RWPE2 (cell line): ENCODE measurements around the gene FAM25C.
"Not testable (repeated sequence)": the region's sequence is repeated elsewhere in the genome, so short reads cannot be mapped to it uniquely, and the experiment has no call there.

ENCODE experiments used
- ATAC-seq: fragments of 200-7000 bp; cut with Tn5 transposase; 3 replicates; pipeline ENCODE4 v1.9.1; 2021; ENCODE audit warnings: low read depth
- DNase-seq: peaks from one replicate; pipeline ENCODE4 v3.0.0-alpha.2; 2020; ENCODE audit warnings: low spot score
- H3K27ac ChIP-seq: fragments of 450-650 bp; 2 replicates; pipeline ENCODE4 v1.5.1; 2017; ENCODE audit warnings: mild to moderate bottlenecking; ENCODE audit not compliant: poor library complexity, severe bottlenecking
- H3K27me3 ChIP-seq: fragments of 250-450 bp; sonication (Bioruptor Pico); 2 replicates; pipeline ENCODE4 v1.5.1; 2021; ENCODE audit warnings: mild to moderate bottlenecking, moderate library complexity; ENCODE audit not compliant: insufficient read depth, poor library complexity, severe bottlenecking
- H3K36me3 ChIP-seq: fragments of 250-450 bp; sonication (Bioruptor Pico); 2 replicates; pipeline ENCODE4 v1.5.1; 2020; ENCODE audit warnings: low read depth, mild to moderate bottlenecking, moderate library complexity
- H3K4me1 ChIP-seq: fragments of 250-450 bp; sonication (Bioruptor Pico); 2 replicates; pipeline ENCODE4 v1.5.1; 2021; ENCODE audit warnings: mild to moderate bottlenecking, moderate library complexity; ENCODE audit not compliant: insufficient read depth, poor library complexity, severe bottlenecking
- H3K4me3 ChIP-seq: fragments of 250-450 bp; sonication (Bioruptor Pico); 2 replicates; pipeline ENCODE4 v1.5.1; 2021; ENCODE audit warnings: mild to moderate bottlenecking, moderate library complexity; ENCODE audit not compliant: severe bottlenecking
- H3K9me3 ChIP-seq: fragments of 250-450 bp; sonication (Bioruptor Pico); 2 replicates; pipeline ENCODE4 v1.5.1; 2021; ENCODE audit warnings: mild to moderate bottlenecking, moderate library complexity; ENCODE audit not compliant: severe bottlenecking

Gene FAM25C

DNA sequence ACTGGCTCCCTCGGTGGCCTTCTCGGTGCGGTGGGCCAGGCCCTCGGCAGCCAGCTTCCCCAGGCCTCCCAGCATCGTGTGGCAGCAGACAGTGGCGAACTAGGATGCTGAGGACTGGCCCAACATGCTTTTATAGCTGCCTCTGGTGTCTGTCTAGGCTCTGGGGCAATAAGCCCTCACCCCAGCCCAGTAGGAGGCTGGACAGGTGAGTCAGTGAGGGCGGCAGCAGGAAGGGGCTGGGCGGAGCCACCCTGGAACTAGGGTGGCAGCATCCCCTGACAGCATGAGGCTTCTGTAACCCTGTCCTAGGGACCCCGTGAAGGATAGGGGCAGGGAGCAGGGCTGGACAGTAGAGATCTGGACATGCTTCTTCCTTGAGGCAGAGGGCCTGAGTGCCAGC, at the start of gene FAM25C:
FAM25C (minus strand) TSS at position 101 of the 400 bp plus-strand sequence; CDS start at position 75, 26 bp downstream.
- H3K36me3 ChIP-seq, H3K27ac ChIP-seq, H3K4me1 ChIP-seq, H3K9me3 ChIP-seq, ATAC-seq, DNase-seq, H3K27me3 ChIP-seq, H3K4me3 ChIP-seq: not testable (repeated sequence)

DNA sequence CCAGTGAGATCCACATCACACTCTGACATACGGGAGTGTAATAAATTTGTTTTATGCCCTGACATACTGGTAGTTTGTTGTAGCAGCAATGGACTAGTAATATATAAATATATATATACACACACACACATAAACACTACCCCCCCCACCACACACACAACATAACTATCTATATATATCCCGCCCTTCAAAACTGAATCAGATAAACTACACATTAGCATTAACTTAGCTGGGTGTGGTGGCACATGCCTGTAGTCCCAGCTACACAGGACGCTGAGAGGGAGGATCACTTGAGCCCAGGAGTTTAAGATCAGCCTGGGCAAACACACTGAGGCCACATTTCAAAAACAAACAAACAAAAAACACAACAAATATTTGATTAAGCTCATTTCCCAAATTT, 45.0 kb upstream of the FAM25C start:
- ATAC-seq, H3K27ac ChIP-seq, H3K27me3 ChIP-seq, DNase-seq, H3K4me1 ChIP-seq, H3K9me3 ChIP-seq, H3K36me3 ChIP-seq, H3K4me3 ChIP-seq: not testable (repeated sequence)

DNA sequence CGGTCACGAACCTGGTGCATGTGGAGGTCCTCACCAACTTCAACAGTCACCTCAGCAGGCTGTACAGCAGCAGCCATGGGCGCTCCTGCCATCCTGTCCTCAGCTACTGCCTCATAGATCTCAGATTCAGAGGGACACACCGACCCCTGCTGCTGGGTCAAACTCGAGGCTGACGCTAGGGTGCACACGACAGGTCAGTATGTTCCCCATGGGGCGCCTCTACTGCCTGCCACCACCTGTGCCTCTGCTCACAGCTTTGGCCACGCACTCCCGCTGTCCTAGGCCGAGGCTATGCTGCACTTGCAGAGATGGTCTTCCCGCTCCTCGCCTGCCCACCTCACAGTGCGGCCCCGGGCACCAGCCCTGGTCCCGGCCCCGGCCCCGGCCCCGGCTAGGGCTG, 31.8 kb upstream of the FAM25C start:
- H3K4me3 ChIP-seq, H3K27me3 ChIP-seq, ATAC-seq: not testable (repeated sequence)

DNA sequence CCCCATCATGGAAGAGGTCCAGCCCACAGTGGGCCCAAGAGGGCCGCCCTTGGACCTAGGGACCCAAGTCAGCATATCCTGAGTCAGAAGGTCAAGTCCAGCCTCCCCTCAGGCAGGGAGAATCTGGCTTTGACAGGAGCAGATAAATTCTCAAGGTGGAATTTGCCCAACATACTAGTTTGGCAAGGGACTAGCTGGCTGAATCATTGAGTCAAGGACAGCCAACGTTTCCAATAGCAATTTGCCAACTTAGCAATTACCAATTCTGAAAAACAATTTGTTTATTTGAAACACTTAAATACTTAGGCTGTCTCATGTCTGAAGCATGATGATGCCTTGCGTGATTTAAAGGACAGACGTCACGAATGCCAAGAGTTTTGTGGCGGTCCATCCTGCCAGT, 2.7 kb upstream of the FAM25C start:
- not testable (repeated sequence) for H3K27ac ChIP-seq, H3K9me3 ChIP-seq, H3K4me1 ChIP-seq, ATAC-seq, H3K4me3 ChIP-seq, H3K27me3 ChIP-seq, DNase-seq, H3K36me3 ChIP-seq

More for the DNA sequence above, 31.8 kb upstream of the FAM25C start:
- peak; percentile 25 for DNase-seq
- not testable (repeated sequence) for H3K27ac ChIP-seq, H3K4me1 ChIP-seq, H3K9me3 ChIP-seq, H3K36me3 ChIP-seq

DNA sequence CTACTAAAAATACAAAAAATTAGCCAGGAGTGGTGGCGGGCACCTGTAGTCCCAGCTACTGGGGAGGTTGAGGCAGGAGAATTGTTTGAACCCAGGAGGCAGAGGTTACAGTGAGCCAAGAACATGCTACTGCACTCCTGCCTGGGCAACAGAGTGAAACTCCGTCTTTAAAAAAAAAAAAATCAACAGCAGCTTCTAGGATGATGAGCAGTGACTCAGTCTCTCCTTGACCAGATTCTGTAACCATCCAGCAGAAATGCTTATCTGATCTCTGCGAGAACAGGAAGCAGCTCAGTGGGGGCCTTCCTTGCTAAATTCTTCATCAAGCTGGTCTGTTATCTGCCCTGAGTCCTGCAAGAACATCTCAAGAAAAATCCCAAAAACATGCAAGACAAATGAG, 5.5 kb downstream of the FAM25C start:
- H3K36me3 ChIP-seq, H3K4me3 ChIP-seq, H3K9me3 ChIP-seq, H3K4me1 ChIP-seq, H3K27me3 ChIP-seq, H3K27ac ChIP-seq, DNase-seq, ATAC-seq: not testable (repeated sequence)

DNA sequence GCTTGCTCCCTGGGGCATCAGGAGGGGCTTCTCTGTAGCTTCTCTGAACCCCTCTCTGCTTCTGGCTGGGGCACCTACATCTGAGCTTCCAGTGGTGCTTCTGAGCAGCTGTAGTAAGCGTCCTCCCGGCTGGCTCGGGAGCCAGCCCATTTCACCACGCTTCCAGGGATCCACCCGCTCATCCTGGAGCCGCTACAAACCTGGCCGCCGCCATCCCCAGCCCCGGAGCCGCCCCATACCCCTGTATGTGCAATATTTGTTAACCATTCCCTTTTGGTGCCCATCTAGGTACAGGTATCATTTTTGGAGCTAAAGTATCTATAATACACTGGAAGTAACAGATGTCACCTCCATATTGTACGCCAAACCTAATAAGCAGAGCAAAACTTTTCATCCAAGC, 7.0 kb downstream of the FAM25C start:
- DNase-seq, ATAC-seq, H3K9me3 ChIP-seq, H3K36me3 ChIP-seq, H3K27me3 ChIP-seq, H3K4me3 ChIP-seq, H3K4me1 ChIP-seq: not testable (repeated sequence)
- peak overlapping the region; percentile 61 for H3K27ac ChIP-seq

DNA sequence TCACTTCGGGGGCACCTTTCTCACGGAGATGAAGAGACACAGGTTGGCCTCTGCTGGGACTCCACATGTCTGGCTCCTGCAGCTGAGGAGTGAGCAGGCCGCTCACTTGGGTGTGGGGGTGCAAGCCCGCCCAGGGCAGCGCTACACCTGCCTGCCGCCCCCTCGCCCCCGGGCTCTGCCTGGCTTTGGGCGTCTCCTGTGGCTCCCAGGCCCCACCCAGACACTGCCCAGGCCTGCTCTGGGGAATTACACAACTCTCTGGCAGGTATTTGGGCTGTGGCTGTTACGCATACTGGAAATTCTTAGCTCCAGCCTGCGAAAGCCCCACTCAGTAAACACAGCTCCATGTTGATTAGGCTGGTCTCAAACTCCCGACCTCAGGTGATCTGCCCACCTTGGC, 7.9 kb downstream of the FAM25C start:
- DNase-seq (peak; percentile 69), ATAC-seq (peak; percentile 48)
- H3K27me3 ChIP-seq, H3K36me3 ChIP-seq, H3K4me1 ChIP-seq, H3K9me3 ChIP-seq: not testable (repeated sequence)
- Histone ChIP-seq H3K27ac (peak overlapping the region; percentile 61), H3K4me3 (peak overlapping the region; percentile 36)

DNA sequence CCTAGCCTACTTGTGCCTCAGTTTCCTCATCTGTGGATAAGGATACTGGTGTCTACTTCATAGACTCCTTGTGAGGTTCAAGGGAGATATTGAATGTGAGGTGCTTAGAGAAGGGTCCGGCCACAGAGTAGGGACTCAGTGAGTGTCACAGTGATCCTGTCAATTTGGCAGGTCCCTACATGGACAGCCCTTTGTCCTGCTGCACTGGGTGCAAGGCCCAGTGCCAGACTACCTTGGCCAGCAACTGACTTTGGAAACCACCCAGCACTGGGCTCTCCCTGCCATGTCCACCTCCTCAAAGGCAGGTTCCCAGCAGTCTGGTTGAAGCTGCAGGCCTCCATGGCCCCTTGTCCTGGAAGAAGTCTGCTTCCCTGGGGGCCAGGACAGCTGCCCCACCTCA, 9.5 kb downstream of the FAM25C start:
- H3K27ac ChIP-seq, H3K4me3 ChIP-seq, DNase-seq, H3K9me3 ChIP-seq, ATAC-seq, H3K4me1 ChIP-seq, H3K36me3 ChIP-seq, H3K27me3 ChIP-seq: not testable (repeated sequence)

DNA sequence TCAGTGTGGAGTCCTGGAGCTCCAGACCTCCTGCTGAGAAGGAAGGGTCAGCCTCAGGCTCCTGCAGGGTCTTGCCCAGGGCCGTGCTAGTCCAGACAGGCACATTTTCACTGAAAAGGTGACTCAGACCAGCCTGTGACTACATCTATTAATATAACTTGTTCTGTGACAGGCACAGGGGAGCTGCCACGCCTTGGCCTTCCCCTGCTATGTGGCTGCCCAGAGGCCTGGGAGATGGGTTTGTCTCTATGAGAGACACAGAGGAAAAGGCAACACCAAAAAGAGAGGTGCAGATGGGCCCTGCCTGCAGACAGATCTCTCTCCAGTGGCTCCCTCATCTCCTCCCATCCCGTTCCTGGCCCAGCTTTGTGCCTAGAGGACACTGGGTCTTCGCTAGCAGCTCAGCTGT, 10.0 kb downstream of the FAM25C start:
- H3K9me3 ChIP-seq, H3K27ac ChIP-seq, H3K4me3 ChIP-seq, H3K36me3 ChIP-seq, H3K27me3 ChIP-seq, DNase-seq, H3K4me1 ChIP-seq: not testable (repeated sequence)
- peak; percentile 9 for ATAC-seq

DNA sequence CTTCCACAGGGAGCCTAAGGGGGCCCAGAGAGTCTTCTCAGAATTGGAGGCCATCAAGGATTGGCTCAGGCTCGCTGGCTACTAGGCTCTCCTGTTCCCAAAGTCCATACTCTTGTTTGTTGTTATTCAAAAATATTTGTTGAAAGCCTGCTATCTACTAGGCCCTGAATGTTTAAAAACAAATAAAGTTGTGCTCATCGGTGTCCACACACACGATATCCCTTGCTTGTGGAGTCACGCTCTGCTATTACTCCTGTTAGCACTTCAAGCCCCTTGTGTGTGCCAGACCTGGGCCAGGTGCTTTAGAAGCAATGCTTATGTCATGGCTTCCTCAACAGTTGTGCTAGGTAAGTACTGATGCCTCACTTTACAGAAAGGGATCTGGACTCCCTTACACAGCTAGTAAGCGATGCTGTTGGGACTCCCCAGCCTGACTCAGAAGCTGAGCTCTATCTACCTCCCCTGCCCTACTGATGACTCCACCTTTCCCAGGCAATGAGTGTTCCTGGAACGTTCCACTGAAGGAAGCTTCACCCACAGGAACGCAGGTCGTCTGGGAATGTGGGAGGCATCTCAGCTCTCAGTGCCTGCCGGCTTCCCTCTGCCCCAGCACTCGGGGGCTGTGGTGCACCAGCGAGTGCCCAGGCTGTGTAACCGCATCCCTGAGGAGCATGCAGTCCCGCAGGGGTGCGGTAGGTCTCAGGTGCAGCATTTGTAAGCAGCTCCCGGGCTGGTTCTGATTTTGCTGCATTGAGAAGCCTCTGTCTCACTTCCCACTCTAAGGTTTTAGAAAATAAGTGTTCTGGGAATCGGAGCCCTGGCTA, 10.7 kb downstream of the FAM25C start:
- Histone ChIP-seq H3K27ac (peak overlapping the region; percentile 100), H3K4me3 (peak overlapping the region; percentile 22)
- H3K4me1 ChIP-seq, DNase-seq, H3K36me3 ChIP-seq, H3K9me3 ChIP-seq, H3K27me3 ChIP-seq: not testable (repeated sequence)
- ATAC-seq = peak; percentile 21

DNA sequence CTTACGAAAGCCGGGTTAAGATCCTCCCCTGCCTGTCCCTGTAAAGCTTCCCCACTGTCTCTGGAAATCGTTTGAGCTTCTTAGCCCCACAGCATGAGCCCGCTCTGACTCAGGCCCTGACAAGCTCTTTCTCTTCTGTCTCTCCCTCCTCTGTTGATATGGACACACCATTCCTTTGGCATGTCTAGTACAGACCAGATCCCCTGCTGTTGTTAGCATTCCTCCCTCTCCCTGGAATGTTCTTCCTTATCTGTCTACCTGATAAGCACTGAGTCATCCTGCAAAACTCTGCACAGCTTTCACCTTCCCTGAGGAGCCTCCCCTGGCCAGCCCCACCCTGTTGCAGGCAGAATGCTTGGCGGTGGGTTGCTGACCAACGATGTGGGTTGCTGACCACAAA, 11.6 kb downstream of the FAM25C start:
- H3K4me3 ChIP-seq, H3K27me3 ChIP-seq, H3K4me1 ChIP-seq, DNase-seq, H3K36me3 ChIP-seq, H3K9me3 ChIP-seq: not testable (repeated sequence)
- H3K27ac ChIP-seq = peak overlapping the region; percentile 100
- peak; percentile 82 for ATAC-seq
